SJCRH30 (cell line): ENCODE measurements around the gene TNFRSF25. TPM values are rescaled to one million over a fixed set of nuclear protein-coding genes. Genes with fewer than 3 reads are reported as not detected.

Experiments used
- total RNA-seq: library from RNA; depleted of rRNA; stranded (reverse); fragments of >200 nt; shearing (Covaris generic); gene quantifications from 2 replicates; pipeline ENCODE4 v1.2.3, GENCODE V29; 2014; rRNA removed

The TNFRSF25 gene
- total RNA-seq, 1 experiment from 2014 or later: 4.6 TPM

Other genes starting within 250 kb of the TNFRSF25 start
- gene ICMT, start 230.2 kb downstream of the TNFRSF25 start, total RNA-seq: 109 and 111 TPM in 2 replicates
- gene HES3, start 222.0 kb downstream of the TNFRSF25 start, total RNA-seq: not detected in 2 replicates
- 58.2 and 61.3 TPM in 2 replicates for gene GPR153, start 205.1 kb downstream of the TNFRSF25 start, total RNA-seq
- 51.2 and 51.8 TPM in 2 replicates for gene ACOT7, start 72.4 kb downstream of the TNFRSF25 start, total RNA-seq
- gene HES2, start 46.3 kb downstream of the TNFRSF25 start, total RNA-seq: not detected in 2 replicates
- 0.30 and 0.55 TPM in 2 replicates for gene ESPN, start 41.4 kb downstream of the TNFRSF25 start, total RNA-seq
- gene PLEKHG5, start 25.5 kb upstream of the TNFRSF25 start, total RNA-seq: 3.7 and 5.3 TPM in 2 replicates
- 63.5 and 64.7 TPM in 2 replicates for gene NOL9, start 88.3 kb upstream of the TNFRSF25 start, total RNA-seq
- gene TAS1R1, start 89.1 kb upstream of the TNFRSF25 start, total RNA-seq: 0.14 and 0.20 TPM in 2 replicates
- 14.6 and 25.2 TPM in 2 replicates for gene ZBTB48, start 113.8 kb upstream of the TNFRSF25 start, total RNA-seq
- gene KLHL21, start 136.7 kb upstream of the TNFRSF25 start, total RNA-seq: 44.8 and 45.0 TPM in 2 replicates
- 24.5 and 25.0 TPM in 2 replicates for gene PHF13, start 147.6 kb upstream of the TNFRSF25 start, total RNA-seq
- 35.5 and 36.5 TPM in 2 replicates for gene THAP3, start 158.7 kb upstream of the TNFRSF25 start, total RNA-seq
- gene DNAJC11, start 235.6 kb upstream of the TNFRSF25 start, total RNA-seq: 76.6 and 84.5 TPM in 2 replicates